NCI-H1694 treated with DMSO at 0.1 percent for 48 hours (cell line): Measurements from ENCODE around the gene SCARF2.
"Not testable (repeated sequence)": the region's sequence is repeated elsewhere in the genome, so short reads cannot be mapped to it uniquely, and the experiment has no call there.

Source experiments
- DNase-seq: peaks from one replicate; lab custom pipeline; 2025; lab: John Stamatoyannopoulos, UW

Gene SCARF2

GRCh38 chr22:20463324-20464095, 25.9 kb upstream of the SCARF2 start:
- peak; percentile 81 for DNase-seq

GRCh38 chr22:20459862-20460261, 22.2 kb upstream of the SCARF2 start:
- no peak for DNase-seq

- no peak for DNase-seq
Observed at GRCh38 chr22:20459152-20459542, 21.5 kb upstream of the SCARF2 start.

- DNase-seq: no peak
Observed at GRCh38 chr22:20458530-20459151, 21.0 kb upstream of the SCARF2 start.

GRCh38 chr22:20457506-20458240, 20.0 kb upstream of the SCARF2 start:
- DNase-seq: no peak

- no peak for DNase-seq
Observed at GRCh38 chr22:20456722-20457076, 19.1 kb upstream of the SCARF2 start.

- DNase-seq: peak; percentile 61
Observed at GRCh38 chr22:20456064-20456721, 18.6 kb upstream of the SCARF2 start.

- no peak for DNase-seq
Observed at GRCh38 chr22:20455709-20456063, 18.1 kb upstream of the SCARF2 start.

- DNase-seq: no peak
Observed at GRCh38 chr22:20453222-20453621, 15.6 kb upstream of the SCARF2 start.

GRCh38 chr22:20451920-20452319, 14.3 kb upstream of the SCARF2 start:
- DNase-seq: no peak

GRCh38 chr22:20451129-20451778, 13.6 kb upstream of the SCARF2 start:
- not testable (repeated sequence) for DNase-seq

- no peak for DNase-seq
Observed at GRCh38 chr22:20450551-20450906, 12.9 kb upstream of the SCARF2 start.

- DNase-seq: no peak
Observed at GRCh38 chr22:20449819-20450550, 12.4 kb upstream of the SCARF2 start.

GRCh38 chr22:20448630-20449029, 11.0 kb upstream of the SCARF2 start:
- no peak for DNase-seq

- no peak for DNase-seq
Observed at GRCh38 chr22:20446383-20446970, 8.9 kb upstream of the SCARF2 start.

GRCh38 chr22:20444325-20444724, 6.7 kb upstream of the SCARF2 start:
- no peak for DNase-seq

GRCh38 chr22:20442485-20443284, 5.1 kb upstream of the SCARF2 start:
- no peak for DNase-seq

GRCh38 chr22:20441631-20442484, 4.2 kb upstream of the SCARF2 start:
- DNase-seq: no peak
